K562 (cell line): Measurements from ENCODE around the gene OPA1. TPM values are rescaled to one million over a fixed set of nuclear protein-coding genes. Genes with fewer than 3 reads are reported as not detected.

ENCODE experiments used
- ATAC-seq: fragments of 200-7000 bp; cut with Tn5 transposase; 3 replicates; pipeline ENCODE4 v1.9.1; 2020; ENCODE audit warnings: moderate library complexity
- BruUV-seq: library from RNA; stranded (reverse); fragments of 400-500 nt; replicated peaks from 2 replicates; lab custom pipeline; 2021; lab: Mats Ljungman, UMichigan
- CTCF ChIA-PET: fragments of 300-600 bp; formaldehyde crosslinking; extraction: SDS; loops from one replicate; lab custom pipeline; 2021; ENCODE audit warnings: low intra/inter-chr PET ratio; lab: Yijun Ruan, JAX
- POLR2A ChIA-PET: fragments of 300-600, 350-650 bp; sonication (Branson Sonifier 250); formaldehyde crosslinking; extraction: SDS; loops from one replicate; lab custom pipeline; 2021; ENCODE audit warnings: antibody characterized with exemption, inconsistent platforms; lab: Yijun Ruan, JAX
- DNase-seq, 4 experiments: peaks; one replicate each; pipeline versions ENCODE4 v3.0.0 to v3.0.0-alpha.2; 2011 to 2018; ENCODE audit warnings: low spot score in 3 of 4, mixed read lengths in 3 of 4; ENCODE audit errors: extremely low read depth in 1 of 4
- FAIRE-seq: peaks from 2 replicates; lab custom pipeline; 2011; peaks lifted over from hg19 to GRCh38; lab: Jason Lieb, UNC
- H2AFZ ChIP-seq: 2 replicates; pipeline ENCODE4 v1.6.0; 2011; ENCODE audit warnings: low read depth, low read length, control low read depth, inconsistent platforms
- H3K27ac ChIP-seq: fragments of 200-600 bp; 3 replicates; pipeline ENCODE4 v1.8.0; 2011; ENCODE audit warnings: low read depth, mild to moderate bottlenecking, control low read depth, inconsistent platforms, low read length, moderate library complexity, mixed read lengths; ENCODE audit errors: extremely low read depth
- H3K27me3 ChIP-seq, 2 experiments: fragments of 300-600 bp in 1 of 2; 2 replicates in 1 of 2; 3 replicates in 1 of 2; pipeline versions ENCODE4 v1.6.0 to v1.8.0; 2011; ENCODE audit warnings: inconsistent platforms in 2 of 2, low read length in 2 of 2, mild to moderate bottlenecking in 1 of 2, mixed read lengths in 1 of 2, moderate library complexity in 1 of 2; ENCODE audit not compliant: control insufficient read depth in 2 of 2, insufficient read depth in 2 of 2
- H3K36me3 ChIP-seq: fragments of 300-600 bp; 3 replicates; pipeline ENCODE4 v1.8.0; 2011; ENCODE audit warnings: mild to moderate bottlenecking, low read length, inconsistent platforms; ENCODE audit not compliant: control insufficient read depth, insufficient read depth
- H3K4me1 ChIP-seq, 2 experiments: fragments of 200-600 bp in 1 of 2; replicated peaks in 1 of 2; 2 replicates in 1 of 2; 3 replicates in 1 of 2; pipeline versions ENCODE4 v1.5.1 to v1.8.0; 2011; ENCODE audit warnings: inconsistent platforms in 2 of 2, low read length in 2 of 2, mild to moderate bottlenecking in 1 of 2, mixed read lengths in 1 of 2, moderate library complexity in 1 of 2; ENCODE audit not compliant: control insufficient read depth in 2 of 2, insufficient read depth in 2 of 2
- H3K4me2 ChIP-seq: 2 replicates; pipeline ENCODE4 v1.6.1; 2011; ENCODE audit warnings: low read length, control low read depth, inconsistent platforms, mixed read lengths; ENCODE audit not compliant: insufficient read depth
- H3K4me3 ChIP-seq: fragments of 200-600 bp; sonication (generic), shearing (Covaris generic); 2 replicates; pipeline ENCODE4 v1.5.1; 2016; ENCODE audit warnings: control low read depth, inconsistent platforms
- H3K79me2 ChIP-seq: fragments of 200-600 bp; 3 replicates; pipeline ENCODE4 v1.8.0; 2011; ENCODE audit warnings: low read length, inconsistent platforms; ENCODE audit not compliant: control insufficient read depth, insufficient read depth
- H3K9ac ChIP-seq, 2 experiments: 2 replicates each; pipeline versions ENCODE4 v1.6.0 to v1.6.1; 2011; ENCODE audit warnings: low read depth in 2 of 2, low read length in 2 of 2, control low read depth in 1 of 2, inconsistent platforms in 1 of 2, mild to moderate bottlenecking in 1 of 2, mixed read lengths in 1 of 2; ENCODE audit not compliant: insufficient read depth in 1 of 2
- H3K9me1 ChIP-seq: one replicate; pipeline ENCODE4 v1.6.0; 2011; ENCODE audit warnings: inconsistent platforms, mild to moderate bottlenecking, low read length, moderate library complexity; ENCODE audit not compliant: control insufficient read depth, insufficient read depth
- H3K9me3 ChIP-seq: replicated peaks from 2 replicates; pipeline ENCODE4 v1.5.1; 2011; ENCODE audit warnings: low read depth, low read length, inconsistent platforms; ENCODE audit not compliant: control insufficient read depth, insufficient read depth
- H4K20me1 ChIP-seq: replicated peaks from 2 replicates; pipeline ENCODE4 v1.6.1; 2011; ENCODE audit warnings: low read length, inconsistent platforms, mixed read lengths; ENCODE audit not compliant: control insufficient read depth, insufficient read depth
- CCNT2 ChIP-seq: IDR thresholded peaks from 2 replicates; pipeline ENCODE4 v1.6.1; 2011; ENCODE audit warnings: borderline replicate concordance, low read depth, mild to moderate bottlenecking, moderate library complexity, mixed read lengths, low read length; ENCODE audit not compliant: insufficient read length; ENCODE audit errors: extremely low read depth
- ELF1 ChIP-seq: fragments of 200-800 bp; sonication (Bioruptor generic); IDR thresholded peaks from 2 replicates; pipeline ENCODE4 v1.6.1; 2016; ENCODE audit warnings: missing genetic modification characterization, missing compliant biosample characterization
- EP300 ChIP-seq: IDR thresholded peaks from 2 replicates; pipeline ENCODE4 v1.6.1; 2012; ENCODE audit warnings: low read length, improper control_type of control experiment
- HDAC2 ChIP-seq: fragments of 450-650 bp; IDR thresholded peaks from 2 replicates; pipeline ENCODE4 v1.6.1; 2016; ENCODE audit warnings: mild to moderate bottlenecking
- HDAC3 ChIP-seq: fragments of 450-650 bp; IDR thresholded peaks from 2 replicates; pipeline ENCODE4 v1.6.1; 2018; ENCODE audit warnings: borderline replicate concordance, mild to moderate bottlenecking, moderate library complexity; ENCODE audit not compliant: partially characterized antibody
- HLTF ChIP-seq: fragments of 450-650 bp; IDR thresholded peaks from 2 replicates; pipeline ENCODE4 v1.6.1; 2016
- KLF10 ChIP-seq: fragments of 250-450 bp; sonication (Bioruptor Pico); IDR thresholded peaks from 2 replicates; pipeline ENCODE4 v1.6.1; 2021; ENCODE audit warnings: matching md5 sums
- TAF15 ChIP-seq: fragments of 200-400 bp; formaldehyde crosslinking; IDR thresholded peaks from 2 replicates; pipeline ENCODE4 v1.6.1; 2017; ENCODE audit warnings: mild to moderate bottlenecking, low read depth, low read length, moderate library complexity
- TRIM25 ChIP-seq: fragments of 450-650 bp; IDR thresholded peaks from 2 replicates; pipeline ENCODE4 v1.7.0; 2016; ENCODE audit warnings: borderline replicate concordance
- ZBTB17 ChIP-seq: fragments of 450-650 bp; formaldehyde crosslinking; IDR thresholded peaks from 2 replicates; pipeline ENCODE4 v1.4.0; 2020; ENCODE audit warnings: mild to moderate bottlenecking
- ZC3H8 ChIP-seq: fragments of 450-650 bp; IDR thresholded peaks from 2 replicates; pipeline ENCODE4 v1.6.1; 2017
- ZNF12 ChIP-seq: sonication (generic); formaldehyde crosslinking; IDR thresholded peaks from 2 replicates; pipeline ENCODE4 v1.4.0; 2020; ENCODE audit warnings: mild to moderate bottlenecking, missing genetic modification reagents
- ZNF174 ChIP-seq: fragments of 250-450 bp; sonication (Bioruptor Pico); IDR thresholded peaks from 2 replicates; pipeline ENCODE4 v1.4.0; 2020; ENCODE audit warnings: mild to moderate bottlenecking
- ZNF766 ChIP-seq: fragments of 200-800 bp; sonication (Bioruptor generic); conservative IDR thresholded peaks from 2 replicates; pipeline ENCODE4 v1.6.1; 2016; ENCODE audit warnings: missing genetic modification characterization, missing compliant biosample characterization
- WGBS: fragments of 100-300 bp; shearing (Covaris generic); methylation state at CpG from one replicate; pipeline ENCODE4 v1.1.6; 2016; ENCODE audit warnings: low coverage, mixed read lengths; ENCODE audit not compliant: insufficient coverage; ENCODE audit errors: missing lambda C conversion rate; 5-methylcytosine and 5-hydroxymethylcytosine counted together
- in situ Hi-C: fragments of 300-500 bp; cut with MboI; formaldehyde crosslinking; loops from 4 replicates; pipeline ENCODE4 v1.15.0; 2018; ENCODE audit warnings: inconsistent platforms, mixed read lengths
- intact Hi-C: fragments of 100-400 bp; cut with micrococcal nuclease; formaldehyde crosslinking; loops from 2 replicates; pipeline ENCODE4 v1.14.2; 2022
- polyA plus RNA-seq, 8 experiments: library from polyadenylated mRNA; depleted of rRNA in 4 of 8; stranded (reverse) in 5 of 8; unstranded in 3 of 8; fragments of >200 nt; fragmentation: Nextera tagmentation in 2 of 8; fragmentation: Illumina TruSeq in 1 of 8; extraction: Ambion mirVana in 2 of 8; extraction: Trizol in 1 of 8; gene quantifications; 2 replicates each; pipeline versions ENCODE4 v1.2.1 to v1.2.3, GENCODE V29; 2011 to 2014; ENCODE audit warnings: inconsistent platforms in 1 of 8, missing spikeins in 1 of 8
- total RNA-seq, 7 experiments: library from RNA; depleted of rRNA in 6 of 7; stranded (reverse); fragments of >200 nt in 6 of 7; fragmentation: Illumina TruSeq in 2 of 7; extraction: Trizol in 2 of 7; gene quantifications; 2 replicates each; pipeline versions ENCODE4 v1.2.1 to v1.2.3, GENCODE V29; 2011 to 2021; ENCODE audit warnings: low replicate concordance in 1 of 7
- TF ChIP-seq, protein P1 (sequence below): fragments of 250-450 bp; sonication (Bioruptor Pico); IDR thresholded peaks from 2 replicates; pipeline ENCODE4 v1.8.0; 2021; ENCODE audit warnings: borderline replicate concordance, mild to moderate bottlenecking, moderate library complexity; ENCODE audit not compliant: poor library complexity, severe bottlenecking
- TF ChIP-seq, protein P2 (sequence below): fragments of 450-650 bp; IDR thresholded peaks from one replicate; pipeline ENCODE4 v1.6.1; 2018; ENCODE audit warnings: mild to moderate bottlenecking, moderate library complexity; ENCODE audit not compliant: partially characterized antibody
- TF ChIP-seq, protein P3 (sequence below): fragments of 450-650 bp; formaldehyde crosslinking; IDR thresholded peaks from 2 replicates; pipeline ENCODE4 v1.4.0; 2020; ENCODE audit warnings: mild to moderate bottlenecking, moderate library complexity

OPA1 gene
- total and polyA plus RNA-seq, 9 of the 15 experiments (the other 6 are each of a cell fraction or from before 2014, with no cell fraction given), result 19.7 to 127 (median 94.7) TPM

DNA sequence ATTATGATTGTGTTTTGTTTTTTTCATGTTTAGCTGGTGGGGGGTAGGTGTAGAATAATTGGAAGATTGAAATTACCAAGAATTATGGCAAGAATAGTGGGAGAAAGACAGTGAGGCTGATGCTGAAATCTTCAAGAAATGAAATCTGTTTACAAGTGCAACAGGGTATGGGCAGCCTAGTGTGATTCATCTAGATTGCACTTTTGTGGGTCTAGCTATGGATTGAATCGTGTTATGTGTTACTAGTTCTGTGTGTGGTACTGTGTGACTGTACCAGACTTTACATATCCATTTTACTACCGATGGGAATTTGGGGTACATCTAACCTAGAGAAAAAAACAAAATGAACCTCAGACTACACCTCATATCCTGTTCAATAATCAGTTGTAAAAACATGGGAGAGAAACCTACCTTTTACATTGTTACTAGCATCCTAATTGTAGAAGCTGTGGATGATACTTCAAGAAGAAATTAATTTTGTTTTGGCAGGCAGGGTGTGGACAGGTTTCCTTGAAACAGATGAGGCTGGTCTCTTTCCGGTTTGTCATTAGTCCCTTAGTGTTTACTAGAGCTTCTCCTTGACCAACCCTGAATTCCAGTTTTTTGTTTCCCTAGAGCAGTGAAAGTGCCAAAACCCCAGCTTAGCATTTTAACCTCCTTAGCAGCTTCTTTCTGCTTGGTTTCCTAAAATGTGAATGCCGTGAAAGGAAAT lies 47.9 kb downstream of the OPA1 start (continued):
- TF ChIP-seq, protein P1, sequence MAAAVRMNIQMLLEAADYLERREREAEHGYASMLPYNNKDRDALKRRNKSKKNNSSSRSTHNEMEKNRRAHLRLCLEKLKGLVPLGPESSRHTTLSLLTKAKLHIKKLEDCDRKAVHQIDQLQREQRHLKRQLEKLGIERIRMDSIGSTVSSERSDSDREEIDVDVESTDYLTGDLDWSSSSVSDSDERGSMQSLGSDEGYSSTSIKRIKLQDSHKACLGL (CRISPR knock-in tag), result no peak
- TF ChIP-seq KLF10 (no peak), ELF1 (tag) (no peak), ZNF174 (CRISPR knock-in tag) (no peak), TAF15 (no peak), ZC3H8 (no peak), ZNF766 (CRISPR knock-in tag) (no peak)
- TF ChIP-seq, protein P2, sequence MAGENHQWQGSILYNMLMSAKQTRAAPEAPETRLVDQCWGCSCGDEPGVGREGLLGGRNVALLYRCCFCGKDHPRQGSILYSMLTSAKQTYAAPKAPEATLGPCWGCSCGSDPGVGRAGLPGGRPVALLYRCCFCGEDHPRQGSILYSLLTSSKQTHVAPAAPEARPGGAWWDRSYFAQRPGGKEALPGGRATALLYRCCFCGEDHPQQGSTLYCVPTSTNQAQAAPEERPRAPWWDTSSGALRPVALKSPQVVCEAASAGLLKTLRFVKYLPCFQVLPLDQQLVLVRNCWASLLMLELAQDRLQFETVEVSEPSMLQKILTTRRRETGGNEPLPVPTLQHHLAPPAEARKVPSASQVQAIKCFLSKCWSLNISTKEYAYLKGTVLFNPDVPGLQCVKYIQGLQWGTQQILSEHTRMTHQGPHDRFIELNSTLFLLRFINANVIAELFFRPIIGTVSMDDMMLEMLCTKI, result no peak

DNA sequence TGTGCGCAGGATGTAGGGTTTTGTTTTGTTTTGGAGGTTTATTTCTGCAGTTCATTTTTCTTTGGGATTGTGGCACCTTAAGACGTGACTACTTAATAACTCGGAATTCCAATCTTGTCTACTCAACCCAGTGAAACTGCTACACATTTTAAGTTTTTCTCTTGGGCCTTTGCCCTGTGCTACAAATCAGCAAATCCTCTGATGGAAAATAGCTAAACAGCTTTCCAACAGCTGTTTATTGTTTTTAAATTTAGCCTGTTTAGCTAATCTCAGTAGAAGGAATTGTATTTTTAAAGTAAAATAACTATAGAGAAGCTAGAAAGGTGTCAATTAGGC lies 48.4 kb downstream of the OPA1 start:
- CTCF ChIA-PET, result no interaction called here
- TF ChIP-seq HLTF, result no peak
- TF ChIP-seq, protein P3, sequence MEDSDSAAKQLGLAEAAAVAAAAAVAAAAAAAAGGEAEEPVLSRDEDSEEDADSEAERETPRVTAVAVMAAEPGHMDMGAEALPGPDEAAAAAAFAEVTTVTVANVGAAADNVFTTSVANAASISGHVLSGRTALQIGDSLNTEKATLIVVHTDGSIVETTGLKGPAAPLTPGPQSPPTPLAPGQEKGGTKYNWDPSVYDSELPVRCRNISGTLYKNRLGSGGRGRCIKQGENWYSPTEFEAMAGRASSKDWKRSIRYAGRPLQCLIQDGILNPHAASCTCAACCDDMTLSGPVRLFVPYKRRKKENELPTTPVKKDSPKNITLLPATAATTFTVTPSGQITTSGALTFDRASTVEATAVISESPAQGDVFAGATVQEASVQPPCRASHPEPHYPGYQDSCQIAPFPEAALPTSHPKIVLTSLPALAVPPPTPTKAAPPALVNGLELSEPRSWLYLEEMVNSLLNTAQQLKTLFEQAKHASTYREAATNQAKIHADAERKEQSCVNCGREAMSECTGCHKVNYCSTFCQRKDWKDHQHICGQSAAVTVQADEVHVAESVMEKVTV (CRISPR knock-in tag), result no peak
- no peak for TF ChIP-seq HDAC2
- no peak for TF ChIP-seq ZNF12 (CRISPR knock-in tag)
- no peak for TF ChIP-seq ZBTB17 (CRISPR knock-in tag)
- TF ChIP-seq CCNT2, result no peak
- no peak for TF ChIP-seq EP300
- TF ChIP-seq HDAC3, result no peak
- no peak for TF ChIP-seq TRIM25

More for the DNA sequence above, 48.4 kb downstream of the OPA1 start:
- ATAC-seq (no peak), FAIRE-seq (no peak), DNase-seq (no peak)
- Histone ChIP-seq H3K9me1 (no peaks in the 10 kb centered on the region), H3K36me3 (peaks cover 96% of the 10 kb centered on the region), H2AFZ (no peak overlapping the region), H3K4me2 (no peak overlapping the region), H3K4me1 (no peaks in the 10 kb centered on the region), H3K79me2 (no peaks in the 10 kb centered on the region; the same call in 2 of the 3 replicates), H3K27me3 (no peaks in the 10 kb centered on the region), H3K9ac (no peak overlapping the region), H3K9me3 (no peaks in the 10 kb centered on the region), H4K20me1 (no peaks in the 10 kb centered on the region), H3K4me3 (no peak overlapping the region), H3K27ac (no peak overlapping the region)
- intact Hi-C loops (no loop called here), in situ Hi-C loops (no loop called here)
- 100% methylated on average over 3 of the region's 3 CpGs for WGBS
- POLR2A ChIA-PET, result interaction anchor here (0.6 to 2.2 kb wide), 4 partner anchors 10 to 656 kb away, joined by 3 to 10 read pairs (median 5); no protein-coding TSS in a partner anchor
- BruUV-seq, result no TSS peak
